IMR-90 (cell line): ENCODE results near the gene RAP1GAP.

Source experiments
- BHLHE40 ChIP-seq: fragments of 150-350 bp; IDR thresholded peaks from 2 replicates; pipeline ENCODE4 v1.6.1; 2016; ENCODE audit warnings: mild to moderate bottlenecking, low read depth, low read length
- CEBPB ChIP-seq: IDR thresholded peaks from 2 replicates; pipeline ENCODE4 v1.6.1; 2012; ENCODE audit warnings: low read depth, low read length, improper control_type of control experiment
- CTCF ChIP-seq: conservative IDR thresholded peaks from 2 replicates; pipeline ENCODE4 v1.5.1; 2012; ENCODE audit warnings: mild to moderate bottlenecking, low read depth, low read length, improper control_type of control experiment
- POLR2A ChIP-seq: IDR thresholded peaks from 2 replicates; pipeline ENCODE4 v1.6.1; 2012; ENCODE audit warnings: mild to moderate bottlenecking, low read depth, low read length
- USF2 ChIP-seq: fragments of 150-350 bp; IDR thresholded peaks from 2 replicates; pipeline ENCODE4 v1.6.1; 2017; ENCODE audit warnings: mild to moderate bottlenecking, antibody characterized with exemption, low read length, low read depth

GRCh38 chr1:21616372-21616771 lies 52.8 kb downstream of the RAP1GAP start:
- TF ChIP-seq POLR2A (no peak), CTCF (no peak), BHLHE40 (no peak), CEBPB (no peak), USF2 (no peak)
